ENCODE data around the gene ISYNA1. TPM values are rescaled to one million over a fixed set of nuclear protein-coding genes. Genes with fewer than 3 reads are reported as not detected.

Gene ISYNA1
- total and polyA plus RNA-seq, 2 donors (not counting 1 experiment from before 2014, with no cell fraction given), result 22.6 to 28.3 TPM

GRCh38 chr19:18418029-18418482, 19.9 kb downstream of the ISYNA1 start:
- H3K4me2 ChIP-seq (replicated peaks; ENCODE audit: low read depth, low read length, poor library complexity, severe bottlenecking), result peak overlapping the region; percentile 97
- no peaks in the 10 kb centered on the region for H3K36me3 ChIP-seq (replicated peaks in 1 of 2; ENCODE audit: control extremely low read depth in 1 of 2, control insufficient read depth in 1 of 2, extremely low read depth in 1 of 2, insufficient read depth in 2 of 2, low read length in 1 of 2)
- no peak overlapping the region for H3K27ac Mint-ChIP-seq
- H4K20me1 ChIP-seq (ENCODE audit: control insufficient read depth, insufficient read depth, low read length, poor library complexity, severe bottlenecking), result peaks cover 43% of the 10 kb centered on the region
- ATAC-seq (ENCODE audit: low read depth) (no peak), DNase-seq (peak; percentile 56)
- peaks cover 70 to 75% of the 10 kb centered on the region in 2 donors for H3K4me1 ChIP-seq (ENCODE audit: control insufficient read depth in 2 of 2, insufficient read depth in 2 of 2, low read length in 2 of 2)
- peaks cover 65% of the 10 kb centered on the region for H3K4me1 Mint-ChIP-seq
- 7% methylated on average over 24 of the region's 30 CpGs for WGBS (ENCODE audit: insufficient coverage)
- peaks cover 35% of the 10 kb centered on the region for H3K27me3 Mint-ChIP-seq
- ChIA-PET CTCF (interaction anchor here (1.0 to 9.3 kb wide), 8 partner anchors 8 to 138 kb away, joined by 3 to 196 read pairs (median 8); partner anchors contain the start of genes GDF15 and LSM4), POLR2A (interaction anchor here (0.5 to 1.1 kb wide), 3 partner anchors 11 to 1326 kb away, joined by 3 to 7 read pairs (median 6); partner anchors contain the start of gene LRRC25)
- peak overlapping the region; percentile 39 for H3K9ac ChIP-seq (ENCODE audit: low read length)
- H2AFZ ChIP-seq (ENCODE audit: insufficient read depth, low read depth, low read length, poor library complexity, severe bottlenecking), result no peak overlapping the region
- H3K9me3 ChIP-seq (ENCODE audit: control extremely low read depth in 1 of 3, control insufficient read depth in 2 of 3, insufficient read depth in 1 of 3, low read length in 2 of 3), result peaks cover 0 to 28% (median 0%) of the 10 kb centered on the region in 3 donors
- H3K4me3 Mint-ChIP-seq, result peak overlapping the region; percentile 85
- no peak for TF ChIP-seq EZH2 (IDR thresholded peaks at IDR 0.05; ENCODE audit: borderline replicate concordance, insufficient read depth, low read depth, low read length, poor library complexity, severe bottlenecking)
- TF ChIP-seq, protein P1, sequence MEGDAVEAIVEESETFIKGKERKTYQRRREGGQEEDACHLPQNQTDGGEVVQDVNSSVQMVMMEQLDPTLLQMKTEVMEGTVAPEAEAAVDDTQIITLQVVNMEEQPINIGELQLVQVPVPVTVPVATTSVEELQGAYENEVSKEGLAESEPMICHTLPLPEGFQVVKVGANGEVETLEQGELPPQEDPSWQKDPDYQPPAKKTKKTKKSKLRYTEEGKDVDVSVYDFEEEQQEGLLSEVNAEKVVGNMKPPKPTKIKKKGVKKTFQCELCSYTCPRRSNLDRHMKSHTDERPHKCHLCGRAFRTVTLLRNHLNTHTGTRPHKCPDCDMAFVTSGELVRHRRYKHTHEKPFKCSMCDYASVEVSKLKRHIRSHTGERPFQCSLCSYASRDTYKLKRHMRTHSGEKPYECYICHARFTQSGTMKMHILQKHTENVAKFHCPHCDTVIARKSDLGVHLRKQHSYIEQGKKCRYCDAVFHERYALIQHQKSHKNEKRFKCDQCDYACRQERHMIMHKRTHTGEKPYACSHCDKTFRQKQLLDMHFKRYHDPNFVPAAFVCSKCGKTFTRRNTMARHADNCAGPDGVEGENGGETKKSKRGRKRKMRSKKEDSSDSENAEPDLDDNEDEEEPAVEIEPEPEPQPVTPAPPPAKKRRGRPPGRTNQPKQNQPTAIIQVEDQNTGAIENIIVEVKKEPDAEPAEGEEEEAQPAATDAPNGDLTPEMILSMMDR (IDR thresholded peaks at IDR 0.05), result no peak
- no peak overlapping the region for H3K27ac ChIP-seq (ENCODE audit: low read length in 2 of 2)
- H3K79me2 ChIP-seq (ENCODE audit: control insufficient read depth, insufficient read depth, low read length), result peaks cover 19% of the 10 kb centered on the region
- intact Hi-C loops (cut with micrococcal nuclease), result no loop called here
- H3K4me3 ChIP-seq (ENCODE audit: control extremely low read depth in 1 of 5, extremely low read depth in 1 of 5, insufficient read depth in 1 of 5, low read depth in 2 of 5, low read length in 4 of 5), result peak overlapping the region in 2 of 5 experiments; percentile 32 to 67
- peaks cover 0 to 54% (median 32%) of the 10 kb centered on the region in 4 experiments for H3K27me3 ChIP-seq (replicated peaks in 1 of 4; ENCODE audit: control extremely low read depth in 1 of 4, control insufficient read depth in 3 of 4, insufficient read depth in 4 of 4, low read length in 3 of 4)
- no peaks in the 10 kb centered on the region for H3K9me3 Mint-ChIP-seq (ENCODE audit: insufficient read depth)
